ENCODE data around the gene PON1. TPM values are rescaled to one million over a fixed set of nuclear protein-coding genes. Genes with fewer than 3 reads are reported as not detected.

Gene PON1
- total and polyA plus RNA-seq, 2 of the 8 experiments (the other 6 are each of a cell fraction or from before 2014, with no cell fraction given), result not detected

- CTCF ChIA-PET (ENCODE audit: partially characterized antibody), result interaction anchor here (1.2 kb wide), 1 partner anchor 138 kb away, joined by 3 read pairs; no protein-coding TSS in a partner anchor
- Histone ChIP-seq H3K79me2 (ENCODE audit: control insufficient read depth in 1 of 2, insufficient read depth in 2 of 2, low read length in 2 of 2) (no peaks in the 10 kb centered on the region), H3K79me1 (ENCODE audit: low read depth, low read length) (no peaks in the 10 kb centered on the region), H3K56ac (replicated peaks; ENCODE audit: insufficient read length, low read depth, low read length) (no peak overlapping the region), H4K8ac (ENCODE audit: extremely low read depth, insufficient read depth, low read length) (no peak overlapping the region), H2BK12ac (ENCODE audit: low read depth, low read length) (no peak overlapping the region), H3K27me3 (replicated peaks in 1 of 4; ENCODE audit: control insufficient read depth in 3 of 4, extremely low read depth in 1 of 4, insufficient read depth in 3 of 4, low read length in 3 of 4) (no peaks in the 10 kb centered on the region), H3K4me3 (ENCODE audit: extremely low read depth in 1 of 4, insufficient read depth in 2 of 4, low read depth in 3 of 4, low read length in 4 of 4) (no peak overlapping the region), H2BK15ac (ENCODE audit: low read length) (no peak overlapping the region), H3K36me3 (ENCODE audit: control insufficient read depth in 2 of 4, insufficient read depth in 4 of 4, low read length in 3 of 4) (no peaks in the 10 kb centered on the region), H2BK20ac (ENCODE audit: low read length) (no peak overlapping the region), H2AFZ (ENCODE audit: low read length) (no peak overlapping the region), H2BK120ac (replicated peaks; ENCODE audit: low read depth, low read length) (no peak overlapping the region), H4K20me1 (replicated peaks in 1 of 2; ENCODE audit: control insufficient read depth in 1 of 2, insufficient read depth in 2 of 2, low read length in 2 of 2) (no peaks in the 10 kb centered on the region), H2BK5ac (ENCODE audit: low read depth, low read length) (no peak overlapping the region), H3K23ac (ENCODE audit: insufficient read length) (no peak overlapping the region), H3K4me1 (replicated peaks in 1 of 4; ENCODE audit: control insufficient read depth in 3 of 4, insufficient read depth in 4 of 4, low read length in 3 of 4) (peaks cover 2 to 13% (median 6%) of the 10 kb centered on the region in 4 experiments; a peak in 5 of 7 replicates), H3K14ac (ENCODE audit: insufficient read length) (no peak overlapping the region), H3K9ac (replicated peaks in 1 of 4; ENCODE audit: extremely low read depth in 1 of 4, low read depth in 3 of 4, low read length in 3 of 4) (no peak overlapping the region), H4K91ac (replicated peaks; ENCODE audit: insufficient read length, low read length) (no peak overlapping the region), H3K18ac (ENCODE audit: extremely low read depth, low read length) (no peak overlapping the region), H3K4ac (replicated peaks; ENCODE audit: insufficient read length, low read depth, low read length) (no peak overlapping the region), H3K23me2 (ENCODE audit: low read depth, low read length) (no peaks in the 10 kb centered on the region), H2AK5ac (ENCODE audit: low read depth, low read length) (no peak overlapping the region), H3K9me3 (ENCODE audit: insufficient read depth in 2 of 2, low read depth in 1 of 2, low read length in 1 of 2) (no peaks in the 10 kb centered on the region), H4K5ac (ENCODE audit: insufficient read length, low read depth, low read length) (no peak overlapping the region), H3K27ac (ENCODE audit: low read depth, low read length) (no peak overlapping the region), H3K4me2 (ENCODE audit: insufficient read depth in 1 of 2, low read depth in 2 of 2, low read length in 2 of 2) (no peak overlapping the region)
- 95% methylated on average over 3 of the region's 3 CpGs; no CpG with 5 or more reads in 1 of the 2 experiments for WGBS, 2 experiments (ENCODE audit: extremely low coverage in 1 of 2, insufficient coverage in 1 of 2, insufficient read length in 1 of 2, insufficient replicate concordance in 2 of 2, low coverage in 1 of 2, low lambda C conversion rate in 2 of 2, missing lambda C conversion rate in 1 of 2)
- POLR2A ChIA-PET (ENCODE audit: partially characterized antibody), result no interaction called here
- FAIRE-seq (no peak), DNase-seq (ENCODE audit: low read depth in 1 of 2, low spot score in 2 of 2) (no peak)
- TF ChIP-seq JUND (IDR thresholded peaks at IDR 0.05; ENCODE audit: low read length) (no peak), BRCA1 (IDR thresholded peaks at IDR 0.05; ENCODE audit: low read depth, low read length) (no peak), CTBP2 (IDR thresholded peaks at IDR 0.05; ENCODE audit: borderline replicate concordance, insufficient read depth, insufficient read length, low read length) (no peak), GTF2F1 (IDR thresholded peaks at IDR 0.05; ENCODE audit: borderline replicate concordance, low read depth, low read length) (no peak), EP300 (IDR thresholded peaks at IDR 0.05; ENCODE audit: borderline replicate concordance in 1 of 2, low read depth in 2 of 2, low read length in 2 of 2) (no peak), CHD2 (IDR thresholded peaks at IDR 0.05; ENCODE audit: low read length) (no peak), GABPA (IDR thresholded peaks at IDR 0.05; ENCODE audit: borderline replicate concordance, insufficient read depth, low read length) (no peak), BACH1 (IDR thresholded peaks at IDR 0.05; ENCODE audit: low read length) (no peak), CREB1 (IDR thresholded peaks at IDR 0.05) (no peak)
- TF ChIP-seq, protein P1, sequence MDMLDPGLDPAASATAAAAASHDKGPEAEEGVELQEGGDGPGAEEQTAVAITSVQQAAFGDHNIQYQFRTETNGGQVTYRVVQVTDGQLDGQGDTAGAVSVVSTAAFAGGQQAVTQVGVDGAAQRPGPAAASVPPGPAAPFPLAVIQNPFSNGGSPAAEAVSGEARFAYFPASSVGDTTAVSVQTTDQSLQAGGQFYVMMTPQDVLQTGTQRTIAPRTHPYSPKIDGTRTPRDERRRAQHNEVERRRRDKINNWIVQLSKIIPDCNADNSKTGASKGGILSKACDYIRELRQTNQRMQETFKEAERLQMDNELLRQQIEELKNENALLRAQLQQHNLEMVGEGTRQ (IDR thresholded peaks at IDR 0.05; ENCODE audit: low read length), result no peak
Observed at GRCh38 chr7:95338832-95339231, 14.5 kb upstream of the PON1 start.

Data from H1 (cell line).